Muscle layer of colon (tissue), 2 donors: ENCODE data around the gene RGS10.

ENCODE experiments used
- H3K27ac ChIP-seq: one replicate; pipeline ENCODE4 v1.7.0; 2013; ENCODE audit warnings: low read depth, mild to moderate bottlenecking, low read length, moderate library complexity
- H3K27me3 ChIP-seq, 2 donors: one replicate each; pipeline ENCODE4 v1.7.0; 2013; ENCODE audit warnings: low read length in 2 of 2, mild to moderate bottlenecking in 2 of 2; ENCODE audit not compliant: insufficient read depth in 2 of 2, control insufficient read depth in 1 of 2
- H3K36me3 ChIP-seq: one replicate; pipeline ENCODE4 v1.7.0; 2013; ENCODE audit warnings: mild to moderate bottlenecking, low read length; ENCODE audit not compliant: insufficient read depth
- H3K4me1 ChIP-seq: one replicate; pipeline ENCODE4 v1.7.0; 2013; ENCODE audit warnings: mild to moderate bottlenecking, low read length; ENCODE audit not compliant: insufficient read depth
- H3K4me3 ChIP-seq, 2 donors: one replicate each; pipeline ENCODE4 v1.7.0; 2013; ENCODE audit warnings: low read length in 2 of 2, low read depth in 1 of 2, mild to moderate bottlenecking in 1 of 2, moderate library complexity in 1 of 2
- H3K9ac ChIP-seq: one replicate; pipeline ENCODE4 v1.7.0; 2013; ENCODE audit warnings: low read length
- H3K9me3 ChIP-seq: one replicate; pipeline ENCODE4 v1.7.0; 2013; ENCODE audit warnings: mild to moderate bottlenecking, low read length
- donor health status: abdominal sarcoma.
- donor health status: Adenocarcinoma of cecum.

Gene RGS10

DNA sequence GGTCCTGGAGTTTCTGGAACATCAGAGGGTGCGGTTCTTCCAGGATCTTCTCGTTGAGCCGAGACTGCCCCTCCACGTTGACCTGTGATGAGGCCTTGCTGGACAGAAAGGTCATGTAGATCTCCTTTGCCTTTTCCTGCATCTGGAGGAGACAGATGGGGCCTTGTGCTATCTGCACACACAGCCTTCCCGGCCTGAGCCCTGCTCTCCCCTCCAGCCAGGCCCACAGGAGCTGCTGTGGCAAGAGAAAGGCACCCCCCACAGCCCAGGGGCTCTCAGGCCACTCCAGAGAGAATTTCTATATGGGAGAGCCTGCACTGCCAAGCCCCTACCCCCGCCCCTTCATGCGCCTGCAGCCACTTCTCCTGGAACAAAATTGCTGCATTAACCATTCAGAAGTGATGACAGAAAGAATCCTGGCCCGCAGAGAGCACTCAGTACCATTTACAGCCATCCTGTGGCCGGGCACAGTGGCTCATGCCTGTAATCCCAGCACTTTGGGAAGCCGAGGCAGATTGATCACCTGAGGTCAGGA, 26.9 kb downstream of the RGS10 start:
- H3K27me3 ChIP-seq: no peaks in the 10 kb centered on the region
- H3K4me1 ChIP-seq: peaks cover 10% of the 10 kb centered on the region
- H3K36me3 ChIP-seq: peaks cover 67% of the 10 kb centered on the region
- peak overlapping the region; percentile 63 for H3K27ac ChIP-seq
- H3K4me3 ChIP-seq: no peak overlapping the region
- H3K9ac ChIP-seq: no peak overlapping the region
- no peaks in the 10 kb centered on the region for H3K9me3 ChIP-seq

DNA sequence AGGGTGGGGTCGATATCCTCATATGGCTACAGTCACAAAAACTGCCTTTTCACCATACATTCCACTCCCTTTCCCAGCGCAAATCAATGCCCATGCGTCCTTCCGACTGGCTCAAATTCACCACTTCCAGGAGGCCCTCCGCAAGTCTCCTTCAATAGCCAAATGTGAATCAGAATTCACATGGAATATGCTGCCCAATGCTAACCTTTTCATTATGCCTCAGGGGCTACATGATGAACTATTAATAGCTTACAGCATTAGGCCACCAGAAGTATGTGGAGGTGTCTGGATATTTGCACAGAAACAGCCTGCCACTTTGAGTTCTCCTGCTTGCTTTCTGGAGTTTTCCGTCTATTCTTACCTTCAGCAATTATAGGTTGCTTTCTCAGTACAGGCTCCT, 27.7 kb downstream of the RGS10 start:
- no peak overlapping the region for H3K4me3 ChIP-seq
- H3K27me3 ChIP-seq: no peaks in the 10 kb centered on the region
- H3K36me3 ChIP-seq: peaks cover 62% of the 10 kb centered on the region
- no peak overlapping the region for H3K9ac ChIP-seq
- H3K9me3 ChIP-seq: no peaks in the 10 kb centered on the region
- peaks cover 11% of the 10 kb centered on the region for H3K4me1 ChIP-seq
- H3K27ac ChIP-seq: no peak overlapping the region

DNA sequence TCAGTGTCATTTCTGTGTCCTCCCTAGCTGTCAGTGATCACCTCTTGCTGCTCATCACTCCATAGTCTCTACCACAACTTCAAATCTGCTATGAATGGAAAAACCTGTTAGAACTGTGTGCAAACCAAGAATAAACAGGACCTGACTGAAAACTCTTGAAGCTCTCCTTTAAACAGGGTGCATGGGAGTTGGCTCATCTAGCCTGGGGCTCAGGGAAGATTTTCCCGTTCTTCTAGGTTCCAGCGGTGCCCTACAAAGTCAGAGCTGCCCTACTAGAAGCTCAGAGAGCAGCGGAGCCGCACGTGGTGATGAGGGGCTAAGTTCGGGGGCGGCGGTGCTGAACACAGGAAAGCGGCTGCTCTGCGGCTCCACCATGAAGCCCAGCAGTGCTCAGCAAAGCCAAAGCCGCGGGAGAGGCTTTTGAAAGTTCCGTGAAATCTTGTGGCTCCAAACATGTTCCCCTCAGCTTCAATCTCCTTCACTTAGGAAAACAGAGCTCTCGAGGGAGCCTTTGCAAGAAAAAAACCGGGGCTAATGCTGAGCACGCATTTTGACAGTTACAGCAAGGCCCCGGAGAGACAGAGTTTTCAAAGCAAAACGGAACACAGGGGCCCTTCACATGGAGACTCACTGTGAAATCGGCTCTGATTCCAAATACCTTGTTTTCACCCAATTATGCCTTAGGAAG, 30.5 kb downstream of the RGS10 start:
- peaks cover 65% of the 10 kb centered on the region for H3K36me3 ChIP-seq
- H3K4me3 ChIP-seq: no peak overlapping the region
- H3K27ac ChIP-seq: no peak overlapping the region
- H3K27me3 ChIP-seq: no peaks in the 10 kb centered on the region
- no peak overlapping the region for H3K9ac ChIP-seq
- H3K4me1 ChIP-seq: peaks cover 10% of the 10 kb centered on the region
- H3K9me3 ChIP-seq: no peaks in the 10 kb centered on the region

DNA sequence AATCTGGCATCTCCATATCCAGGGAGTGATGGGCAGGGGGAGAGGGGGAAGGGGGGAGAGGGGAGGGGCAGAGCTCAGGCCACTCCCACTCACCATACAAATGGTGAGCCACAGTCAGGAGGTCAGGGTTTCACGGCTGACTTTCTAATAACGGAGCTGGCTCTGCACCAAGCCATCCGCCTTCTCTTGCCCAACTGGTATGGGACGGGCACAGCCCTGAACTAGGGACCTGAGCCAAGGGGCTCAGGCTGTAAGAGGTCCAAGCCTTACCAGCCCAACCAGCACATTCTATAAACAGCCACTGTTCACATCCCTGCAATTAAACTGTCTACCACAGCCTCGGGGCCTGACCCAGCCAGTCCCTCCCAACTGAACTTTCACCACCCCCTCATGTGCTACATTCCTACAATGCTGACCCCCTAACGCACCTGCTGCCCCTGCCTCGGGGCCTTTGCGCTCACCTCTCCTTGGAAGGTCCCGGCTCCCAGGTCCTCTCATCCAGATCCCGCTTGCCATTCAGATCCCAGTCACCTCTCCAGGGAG, 32.5 kb downstream of the RGS10 start:
- Histone ChIP-seq H3K4me3 (no peak overlapping the region), H3K9me3 (no peaks in the 10 kb centered on the region), H3K36me3 (peaks cover 46% of the 10 kb centered on the region), H3K27me3 (no peaks in the 10 kb centered on the region), H3K9ac (no peak overlapping the region), H3K4me1 (peaks cover 18% of the 10 kb centered on the region), H3K27ac (no peak overlapping the region)

DNA sequence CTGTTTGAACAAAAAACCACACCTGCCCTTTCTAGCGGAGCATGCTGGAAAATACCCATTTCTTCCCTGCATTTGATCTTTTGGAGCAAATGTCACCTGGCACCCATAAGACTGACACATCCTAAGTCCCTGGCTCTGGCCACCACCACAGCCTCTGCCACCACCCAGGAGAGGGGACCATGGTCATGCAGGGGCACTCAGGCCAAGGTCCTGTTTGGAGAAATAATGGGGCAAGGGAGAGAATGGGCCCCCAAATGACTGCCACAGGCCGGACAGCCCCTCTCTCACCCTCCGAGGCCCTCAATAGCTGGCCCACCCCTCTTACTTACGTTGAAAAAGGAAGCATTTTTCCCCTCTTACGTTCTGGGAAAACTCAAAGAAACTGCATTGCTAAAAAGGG, 35.4 kb downstream of the RGS10 start:
- Histone ChIP-seq H3K36me3 (peaks cover 37% of the 10 kb centered on the region), H3K27me3 (no peaks in the 10 kb centered on the region), H3K27ac (no peak overlapping the region), H3K9ac (no peak overlapping the region), H3K4me1 (peaks cover 26% of the 10 kb centered on the region), H3K9me3 (no peaks in the 10 kb centered on the region), H3K4me3 (no peak overlapping the region)

DNA sequence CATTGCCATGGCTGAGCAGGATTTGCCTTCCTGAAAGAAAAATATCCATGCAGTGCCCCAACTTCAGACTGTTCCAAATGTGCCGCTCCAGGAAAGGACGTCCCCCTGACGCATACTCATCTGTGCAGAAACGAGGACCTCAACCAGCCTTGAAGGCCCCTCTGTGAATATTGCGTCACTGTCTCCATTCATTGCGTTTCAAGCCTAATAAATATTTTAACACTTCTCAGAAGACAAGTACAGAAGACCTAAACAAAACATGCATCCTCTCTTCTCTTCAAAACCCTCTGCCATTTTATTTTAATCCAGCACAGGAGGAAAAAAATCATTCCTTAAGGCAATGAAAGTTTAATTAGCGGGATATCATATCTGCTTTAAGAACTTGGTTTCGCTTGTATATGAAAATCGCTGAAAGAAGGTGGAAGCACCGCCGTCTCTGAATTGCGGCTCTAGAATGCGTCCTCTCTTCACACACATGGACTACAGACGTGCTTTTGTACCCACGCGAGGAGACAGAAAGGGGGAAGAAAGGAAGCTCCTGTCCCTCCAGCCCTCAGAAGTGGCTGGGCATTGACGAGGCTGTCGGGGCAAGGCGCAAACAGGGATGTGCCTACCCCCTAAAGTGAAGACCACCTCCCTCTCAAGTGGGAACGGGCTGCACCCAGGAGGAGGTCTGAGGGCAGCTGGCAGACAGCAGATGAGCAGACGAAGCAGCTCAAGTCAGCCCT, 36.8 kb downstream of the RGS10 start:
- Histone ChIP-seq H3K9me3 (no peaks in the 10 kb centered on the region), H3K4me3 (no peak overlapping the region), H3K9ac (no peak overlapping the region), H3K36me3 (peaks cover 24% of the 10 kb centered on the region), H3K27ac (peak overlapping the region; percentile 73), H3K4me1 (peaks cover 30% of the 10 kb centered on the region), H3K27me3 (no peaks in the 10 kb centered on the region)

DNA sequence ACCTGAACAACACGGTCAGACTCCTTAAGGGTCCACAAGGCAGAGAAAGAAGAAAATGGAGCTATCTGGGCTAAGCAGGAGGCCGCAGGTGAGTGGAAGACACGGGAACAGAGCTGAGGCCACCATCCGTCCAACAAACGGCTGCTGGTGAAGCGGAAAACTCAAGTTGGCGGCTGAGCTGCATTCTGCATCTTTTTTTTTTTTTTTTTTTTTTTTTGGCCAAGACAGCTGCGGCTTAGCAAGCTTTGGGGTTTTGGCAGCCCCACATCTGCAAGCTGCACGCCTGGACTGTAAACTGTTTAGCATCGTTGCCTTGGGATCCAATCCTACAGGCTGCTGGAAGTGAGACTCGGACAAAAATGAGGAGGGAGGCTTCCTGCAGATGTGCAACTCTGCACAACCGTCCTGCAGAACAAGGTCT, 37.4 kb downstream of the RGS10 start:
- Histone ChIP-seq H3K9me3 (no peaks in the 10 kb centered on the region), H3K9ac (no peak overlapping the region), H3K4me3 (no peak overlapping the region), H3K27ac (peak overlapping the region; percentile 73), H3K36me3 (peaks cover 26% of the 10 kb centered on the region), H3K4me1 (peaks cover 31% of the 10 kb centered on the region), H3K27me3 (no peaks in the 10 kb centered on the region)

DNA sequence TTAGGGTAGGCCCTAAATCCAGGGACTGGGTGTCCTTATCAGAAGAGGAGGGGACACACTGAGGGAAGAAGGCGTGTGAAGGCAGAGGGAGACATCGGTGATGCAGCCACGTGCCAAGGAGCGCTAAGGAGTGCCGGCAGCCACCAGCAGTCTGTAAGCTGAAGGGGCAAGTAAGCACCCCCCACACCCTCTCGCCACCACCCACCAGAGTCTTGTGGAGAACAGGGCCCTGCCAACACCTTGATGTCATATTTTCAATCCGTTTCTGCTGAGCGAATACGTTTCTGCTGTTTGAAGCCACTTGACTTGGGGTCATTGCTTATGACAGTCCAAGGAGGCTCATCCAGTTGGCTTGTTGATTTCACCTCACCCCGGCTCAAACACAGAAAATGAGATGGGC, 37.9 kb downstream of the RGS10 start:
- peaks cover 30% of the 10 kb centered on the region for H3K36me3 ChIP-seq
- no peaks in the 10 kb centered on the region for H3K9me3 ChIP-seq
- H3K4me1 ChIP-seq: peaks cover 36% of the 10 kb centered on the region
- no peaks in the 10 kb centered on the region for H3K27me3 ChIP-seq
- H3K9ac ChIP-seq: no peak overlapping the region
- H3K27ac ChIP-seq: peak overlapping the region; percentile 73
- H3K4me3 ChIP-seq: no peak overlapping the region

DNA sequence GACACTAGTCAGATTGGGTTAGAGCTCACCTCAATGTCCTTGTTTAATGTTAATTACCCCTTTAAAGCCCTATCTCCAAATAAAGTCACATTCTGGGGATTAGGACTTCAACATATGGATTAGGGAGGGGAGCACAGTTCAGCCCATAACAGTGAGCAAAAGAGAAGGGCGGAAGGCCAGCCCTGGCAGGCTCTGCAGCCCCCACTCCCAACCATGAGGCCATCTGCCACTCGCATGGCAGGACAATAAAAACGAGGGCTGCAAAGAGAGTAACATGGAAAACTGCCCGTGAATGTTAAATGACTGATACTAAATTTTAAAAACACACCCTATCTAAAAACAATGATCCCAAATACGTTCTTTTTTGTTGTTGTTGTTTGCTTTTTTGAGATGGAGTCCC, 38.7 kb downstream of the RGS10 start:
- H3K4me1 ChIP-seq: peaks cover 42% of the 10 kb centered on the region

DNA sequence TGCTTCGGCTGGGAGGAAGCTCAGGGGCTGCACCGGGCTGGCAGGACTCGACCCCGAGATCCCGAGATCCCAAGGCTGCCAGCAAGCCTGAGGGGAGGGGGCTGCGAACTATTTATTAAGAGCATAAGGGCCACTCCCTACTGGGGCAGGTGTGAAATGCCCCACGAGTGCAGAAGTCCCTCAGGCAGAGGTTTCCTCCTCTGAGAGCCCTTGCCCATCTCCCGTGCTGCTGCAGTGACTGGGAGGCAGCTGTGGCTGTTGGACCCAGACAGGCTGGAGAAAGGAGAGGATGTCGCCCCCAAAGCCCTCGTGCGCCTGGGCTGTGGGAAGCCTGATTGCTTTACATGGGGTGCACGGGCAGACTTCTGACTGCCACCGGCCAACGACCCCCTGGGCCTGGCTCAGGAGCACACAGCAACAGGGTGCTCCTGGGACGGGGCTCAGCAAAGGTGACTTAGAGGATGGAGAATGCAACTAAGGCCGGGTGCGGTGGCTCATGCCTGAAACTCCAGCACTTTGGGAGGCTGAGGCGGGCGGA, 39.8 kb downstream of the RGS10 start:
- peaks cover 27% of the 10 kb centered on the region for H3K36me3 ChIP-seq
- no peaks in the 10 kb centered on the region for H3K9me3 ChIP-seq
- peaks cover 42% of the 10 kb centered on the region for H3K4me1 ChIP-seq
- H3K4me3 ChIP-seq: no peak overlapping the region
- no peaks in the 10 kb centered on the region for H3K27me3 ChIP-seq
- H3K9ac ChIP-seq: no peak overlapping the region
- no peak overlapping the region for H3K27ac ChIP-seq

More for the DNA sequence above, 38.7 kb downstream of the RGS10 start:
- Histone ChIP-seq H3K27me3 (no peaks in the 10 kb centered on the region), H3K27ac (no peak overlapping the region), H3K36me3 (peaks cover 35% of the 10 kb centered on the region), H3K9me3 (no peaks in the 10 kb centered on the region), H3K4me3 (no peak overlapping the region), H3K9ac (no peak overlapping the region)

DNA sequence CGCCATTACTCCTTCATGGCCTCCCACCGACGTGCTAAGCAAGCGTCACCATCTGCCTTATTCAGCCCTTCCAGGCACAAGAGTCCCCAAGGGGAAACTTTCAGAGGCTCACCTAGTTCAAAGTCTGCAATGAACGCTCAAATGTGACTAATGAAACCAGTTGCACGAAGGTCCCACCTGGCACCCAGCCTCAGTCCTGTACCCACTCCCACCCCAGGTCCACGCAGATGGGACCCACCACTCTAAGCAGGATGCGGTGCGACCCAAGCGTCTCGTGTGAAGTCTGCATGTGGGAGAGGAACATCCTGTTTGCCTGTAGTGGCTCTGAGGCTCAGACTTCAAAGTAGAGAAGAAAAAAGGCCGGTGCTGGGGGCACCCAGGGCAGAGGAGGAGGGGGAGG, 40.3 kb downstream of the RGS10 start:
- Histone ChIP-seq H3K4me1 (peaks cover 42% of the 10 kb centered on the region), H3K36me3 (peaks cover 27% of the 10 kb centered on the region), H3K27ac (no peak overlapping the region), H3K27me3 (no peaks in the 10 kb centered on the region), H3K4me3 (no peak overlapping the region), H3K9ac (no peak overlapping the region), H3K9me3 (no peaks in the 10 kb centered on the region)
